Panc1 (cell line): ENCODE results near the gene SPATA20. TPM values are rescaled to one million over a fixed set of nuclear protein-coding genes. Genes with fewer than 3 reads are reported as not detected.

Experiments used
- ATAC-seq: fragments of 200-7000 bp; cut with Tn5 transposase; 2 replicates; pipeline ENCODE4 v1.9.1; 2020; ENCODE audit warnings: mild to moderate bottlenecking, moderate library complexity
- BruUV-seq: library from RNA; stranded (reverse); fragments of 400-500 nt; replicated peaks from 2 replicates; lab custom pipeline; 2021; lab: Mats Ljungman, UMichigan
- CTCF ChIA-PET: fragments of 300-600 bp; sonication (Branson Sonifier 250); formaldehyde crosslinking; loops from one replicate; lab custom pipeline; 2022; ENCODE audit warnings: antibody characterized with exemption; lab: Charles Lee
- POLR2A ChIA-PET: fragments of 300-600 bp; sonication (Branson Sonifier 250); formaldehyde crosslinking; loops from one replicate; lab custom pipeline; 2022; ENCODE audit warnings: antibody characterized with exemption; lab: Charles Lee
- DNase-seq: peaks from one replicate; pipeline ENCODE4 v3.0.0-alpha.2; 2010; ENCODE audit warnings: low read depth, low spot score
- H3K27ac ChIP-seq: 2 replicates; pipeline ENCODE4 v1.5.1; 2011; ENCODE audit warnings: mild to moderate bottlenecking, low read length, inconsistent platforms
- H3K27me3 ChIP-seq: fragments of 200-500 bp; sonication (Bioruptor generic); 2 replicates; pipeline ENCODE4 v1.6.0; 2014; ENCODE audit warnings: low read length, inconsistent platforms; ENCODE audit not compliant: control insufficient read depth, insufficient read depth
- H3K36me3 ChIP-seq: fragments of 200-500 bp; sonication (Bioruptor generic); 2 replicates; pipeline ENCODE4 v1.5.1; 2014; ENCODE audit warnings: inconsistent platforms, mild to moderate bottlenecking, low read length, moderate library complexity; ENCODE audit not compliant: control insufficient read depth, insufficient read depth
- H3K4me1 ChIP-seq: 2 replicates; pipeline ENCODE4 v1.5.1; 2011; ENCODE audit warnings: inconsistent platforms, mild to moderate bottlenecking, low read length, moderate library complexity; ENCODE audit not compliant: control insufficient read depth, insufficient read depth
- H3K4me3 ChIP-seq, 2 experiments: 2 replicates each; pipeline ENCODE4 v1.5.1; 2011 to 2012; ENCODE audit warnings: low read depth in 2 of 2, low read length in 2 of 2, mild to moderate bottlenecking in 2 of 2, inconsistent platforms in 1 of 2, moderate library complexity in 1 of 2
- H3K9me3 ChIP-seq: fragments of 200-500 bp; sonication (Bioruptor generic); 2 replicates; pipeline ENCODE4 v1.5.1; 2014; ENCODE audit warnings: low read depth, mild to moderate bottlenecking, inconsistent platforms, low read length, moderate library complexity; ENCODE audit not compliant: control insufficient read depth, insufficient read depth
- POLR2AphosphoS5 ChIP-seq: IDR thresholded peaks from 2 replicates; pipeline ENCODE4 v1.6.1; 2012; ENCODE audit warnings: mild to moderate bottlenecking, low read depth, low read length, moderate library complexity
- REST ChIP-seq, 2 experiments: IDR thresholded peaks; 2 replicates each; pipeline ENCODE4 v1.6.1; 2011 to 2012; ENCODE audit warnings: low read depth in 2 of 2, control low read depth in 1 of 2, low read length in 1 of 2, mild to moderate bottlenecking in 1 of 2, moderate library complexity in 1 of 2; ENCODE audit not compliant: insufficient read depth in 1 of 2
- SIN3A ChIP-seq: IDR thresholded peaks from 2 replicates; pipeline ENCODE4 v1.6.1; 2012; ENCODE audit warnings: low read depth, mild to moderate bottlenecking, low read length, moderate library complexity, borderline replicate concordance; ENCODE audit not compliant: insufficient read depth
- TCF7L2 ChIP-seq: IDR thresholded peaks from 2 replicates; pipeline ENCODE4 v1.6.1; 2011; ENCODE audit warnings: mild to moderate bottlenecking, low read depth, low read length, inconsistent platforms
- in situ Hi-C: cut with HindIII; loops from 2 replicates; pipeline ENCODE4 v1.10.0; 2016; ENCODE audit warnings: low sequenced_read_pairs, low pct_unique_long_range_greater_than_20kb
- intact Hi-C: fragments of 100-400 bp; cut with micrococcal nuclease; formaldehyde crosslinking; loops from one replicate; pipeline ENCODE4 v1.10.0; 2022; ENCODE audit not compliant: unreplicated experiment
- total RNA-seq: library from RNA; stranded (reverse); gene quantifications from one replicate; pipeline ENCODE4 v1.2.1, GENCODE V29; 2021; ENCODE audit not compliant: unreplicated experiment
- TF ChIP-seq, protein P1 (sequence below): fragments of 450-650 bp; IDR thresholded peaks from 2 replicates; pipeline ENCODE4 v1.5.1; 2017; ENCODE audit warnings: mild to moderate bottlenecking

The SPATA20 gene
- total RNA-seq, 1 experiment from 2014 or later = 82.2 TPM

DNA sequence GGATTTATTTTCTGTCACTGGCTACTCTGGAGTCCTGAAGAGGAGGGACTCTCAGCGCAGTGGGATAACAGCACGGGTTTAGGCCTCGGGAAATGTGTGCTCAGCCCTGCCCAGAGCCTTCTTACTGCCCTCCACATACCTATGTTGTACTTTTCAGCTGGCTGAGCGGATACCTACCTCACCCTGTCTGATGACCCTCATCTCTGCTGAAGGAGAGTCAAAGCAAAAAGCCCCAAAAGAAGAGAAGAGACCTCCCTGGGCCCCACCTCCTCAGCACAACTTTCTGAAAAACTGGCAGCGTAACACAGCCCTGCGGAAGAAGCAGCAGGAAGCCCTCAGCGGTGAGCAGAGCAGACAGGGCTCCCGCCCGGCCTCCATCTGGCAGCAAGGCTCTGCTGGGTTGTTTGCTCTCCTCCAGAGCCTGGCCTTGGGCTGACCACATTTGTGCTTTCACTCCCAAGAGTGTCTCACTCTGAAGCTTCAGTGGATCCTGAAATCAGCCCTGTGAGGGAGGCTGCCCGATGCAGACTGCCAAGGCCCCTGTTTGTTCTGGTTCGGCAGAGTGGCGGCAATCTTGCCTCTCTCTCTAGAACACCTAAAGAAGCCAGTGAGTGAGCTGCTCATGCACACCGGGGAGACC lies 28.5 kb upstream of the SPATA20 start:
- ATAC-seq = peak; percentile 33; the same call in 1 of the 2 replicates
- DNase-seq = no peak
- H3K27me3 ChIP-seq = no peaks in the 10 kb centered on the region
- TF ChIP-seq TCF7L2 (no peak), SIN3A (no peak)
- TF ChIP-seq, protein P1, sequence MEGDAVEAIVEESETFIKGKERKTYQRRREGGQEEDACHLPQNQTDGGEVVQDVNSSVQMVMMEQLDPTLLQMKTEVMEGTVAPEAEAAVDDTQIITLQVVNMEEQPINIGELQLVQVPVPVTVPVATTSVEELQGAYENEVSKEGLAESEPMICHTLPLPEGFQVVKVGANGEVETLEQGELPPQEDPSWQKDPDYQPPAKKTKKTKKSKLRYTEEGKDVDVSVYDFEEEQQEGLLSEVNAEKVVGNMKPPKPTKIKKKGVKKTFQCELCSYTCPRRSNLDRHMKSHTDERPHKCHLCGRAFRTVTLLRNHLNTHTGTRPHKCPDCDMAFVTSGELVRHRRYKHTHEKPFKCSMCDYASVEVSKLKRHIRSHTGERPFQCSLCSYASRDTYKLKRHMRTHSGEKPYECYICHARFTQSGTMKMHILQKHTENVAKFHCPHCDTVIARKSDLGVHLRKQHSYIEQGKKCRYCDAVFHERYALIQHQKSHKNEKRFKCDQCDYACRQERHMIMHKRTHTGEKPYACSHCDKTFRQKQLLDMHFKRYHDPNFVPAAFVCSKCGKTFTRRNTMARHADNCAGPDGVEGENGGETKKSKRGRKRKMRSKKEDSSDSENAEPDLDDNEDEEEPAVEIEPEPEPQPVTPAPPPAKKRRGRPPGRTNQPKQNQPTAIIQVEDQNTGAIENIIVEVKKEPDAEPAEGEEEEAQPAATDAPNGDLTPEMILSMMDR = no peak
- intact Hi-C loops (no loop called here), in situ Hi-C loops (no loop called here)
- no peaks in the 10 kb centered on the region for H3K36me3 ChIP-seq
- H3K4me1 ChIP-seq = no peaks in the 10 kb centered on the region
- no TSS peak for BruUV-seq
- H3K27ac ChIP-seq = no peak overlapping the region
- CTCF ChIA-PET = no interaction called here
- no peaks in the 10 kb centered on the region for H3K9me3 ChIP-seq
- POLR2A ChIA-PET = no interaction called here
- no peak overlapping the region for H3K4me3 ChIP-seq

DNA sequence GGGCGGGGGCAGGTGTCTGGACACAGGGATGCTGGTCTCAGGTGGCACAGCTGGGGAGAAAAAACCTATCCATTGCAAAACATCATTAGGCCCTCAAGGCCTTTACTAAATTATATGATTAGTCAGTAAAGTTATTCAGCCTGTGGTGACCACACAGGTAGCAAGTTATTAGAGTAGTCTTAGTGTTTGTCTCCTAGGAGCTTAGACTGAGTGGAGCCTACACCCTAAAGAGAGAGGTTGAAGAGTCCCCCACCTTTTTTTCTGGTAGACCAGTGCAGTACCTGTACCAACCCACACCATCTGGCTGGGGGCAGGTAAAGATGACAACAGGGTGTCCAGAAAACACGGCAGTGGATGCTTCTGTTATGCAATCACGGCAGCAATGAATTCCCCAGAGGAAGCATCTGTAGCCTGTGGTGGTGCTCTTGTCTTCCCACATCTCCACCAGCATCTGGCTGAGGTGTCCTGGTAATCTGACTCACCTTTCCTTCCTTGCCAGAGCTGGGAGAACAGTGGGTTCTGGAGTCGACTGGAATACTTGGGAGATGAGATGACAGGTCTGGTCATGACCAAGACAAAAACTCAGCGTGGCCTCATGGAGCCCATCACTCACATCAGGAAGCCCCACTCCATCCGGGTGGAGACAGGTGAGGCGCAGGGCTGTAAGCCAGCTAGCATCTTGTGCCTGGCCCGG lies 27.7 kb upstream of the SPATA20 start:
- Histone ChIP-seq H3K9me3 (no peaks in the 10 kb centered on the region), H3K27ac (no peak overlapping the region), H3K36me3 (no peaks in the 10 kb centered on the region), H3K4me3 (no peak overlapping the region), H3K27me3 (no peaks in the 10 kb centered on the region), H3K4me1 (no peaks in the 10 kb centered on the region)
- in situ Hi-C loops (no loop called here), intact Hi-C loops (no loop called here)
- DNase-seq (no peak), ATAC-seq (no peak)
- POLR2A ChIA-PET = no interaction called here
- CTCF ChIA-PET = interaction anchor here (0.8 kb wide), 1 partner anchor 10 kb away, joined by 7 read pairs; no protein-coding TSS in a partner anchor
- TF ChIP-seq TCF7L2 = no peak
- TF ChIP-seq, protein P1 = no peak
- no peak for TF ChIP-seq POLR2AphosphoS5
- no peak for TF ChIP-seq SIN3A
- no peak for TF ChIP-seq REST (IDR thresholded peaks at IDR 0.05; ENCODE audit: insufficient read depth in 1 of 2, low read depth in 2 of 2, low read length in 1 of 2)
- BruUV-seq = no TSS peak
